ENCODE data around the gene GYPC.

Gene GYPC

DNA sequence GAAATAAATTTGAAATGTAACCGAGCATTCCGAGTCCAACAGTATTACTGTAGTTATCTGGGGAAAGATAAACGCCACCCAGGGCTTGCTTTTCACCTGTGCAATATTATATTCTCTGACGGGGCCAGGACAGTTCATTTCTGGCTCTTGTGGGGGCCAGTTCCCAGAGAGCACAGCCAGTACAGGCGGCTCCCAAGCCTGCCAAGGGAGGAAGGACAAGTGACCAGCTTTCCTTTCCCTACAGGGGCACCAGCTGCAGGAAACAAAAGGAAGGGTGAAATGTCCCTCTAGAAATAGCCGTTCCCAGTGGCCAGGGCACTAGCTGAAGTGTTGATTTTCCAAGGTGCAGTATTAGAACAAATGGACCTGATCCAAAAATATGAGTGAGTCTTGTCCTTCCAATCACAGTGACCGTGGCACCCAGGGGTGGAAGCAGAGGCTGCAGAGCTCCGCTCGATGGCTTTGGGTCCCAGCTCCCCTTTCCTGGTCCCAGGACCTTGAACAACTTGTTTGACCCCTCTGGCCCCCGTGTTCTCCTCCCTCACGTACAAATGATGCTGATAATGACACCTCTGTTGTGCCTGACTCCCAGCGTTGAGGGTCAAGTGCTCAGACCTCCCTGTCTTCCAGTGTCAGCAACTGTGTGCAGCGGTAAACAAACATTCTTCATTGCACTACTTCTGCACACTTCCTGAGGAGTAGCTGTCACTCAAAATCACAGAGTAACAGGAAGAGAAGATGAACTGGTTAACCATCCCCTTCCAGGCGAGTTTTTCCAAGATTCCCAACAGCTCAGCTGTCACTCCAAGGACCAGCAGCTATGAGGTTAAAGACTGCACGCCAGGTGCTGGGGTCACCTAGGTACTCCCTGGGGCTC is 40.9 kb downstream of the GYPC start:
- Histone ChIP-seq H3K27ac (no peak overlapping the region), H3K27me3 (ENCODE audit: insufficient read depth, low read depth) (no peaks in the 10 kb centered on the region), H3K4me2 (no peak overlapping the region), H3K4me3 (IDR thresholded peaks at IDR 0.05; ENCODE audit: insufficient read depth, low read depth, low read length) (no peak overlapping the region), H3K4me1 (ENCODE audit: low read depth, poor library complexity, severe bottlenecking) (no peaks in the 10 kb centered on the region), H3K9ac (no peak overlapping the region), H3K79me2 (ENCODE audit: insufficient read depth, low read depth) (no peaks in the 10 kb centered on the region), H3K36me3 (ENCODE audit: insufficient read depth) (no peaks in the 10 kb centered on the region), H2AFZ (ENCODE audit: low read depth) (no peak overlapping the region), H4K20me1 (ENCODE audit: insufficient read depth) (no peaks in the 10 kb centered on the region)
- TF ChIP-seq, protein P1, sequence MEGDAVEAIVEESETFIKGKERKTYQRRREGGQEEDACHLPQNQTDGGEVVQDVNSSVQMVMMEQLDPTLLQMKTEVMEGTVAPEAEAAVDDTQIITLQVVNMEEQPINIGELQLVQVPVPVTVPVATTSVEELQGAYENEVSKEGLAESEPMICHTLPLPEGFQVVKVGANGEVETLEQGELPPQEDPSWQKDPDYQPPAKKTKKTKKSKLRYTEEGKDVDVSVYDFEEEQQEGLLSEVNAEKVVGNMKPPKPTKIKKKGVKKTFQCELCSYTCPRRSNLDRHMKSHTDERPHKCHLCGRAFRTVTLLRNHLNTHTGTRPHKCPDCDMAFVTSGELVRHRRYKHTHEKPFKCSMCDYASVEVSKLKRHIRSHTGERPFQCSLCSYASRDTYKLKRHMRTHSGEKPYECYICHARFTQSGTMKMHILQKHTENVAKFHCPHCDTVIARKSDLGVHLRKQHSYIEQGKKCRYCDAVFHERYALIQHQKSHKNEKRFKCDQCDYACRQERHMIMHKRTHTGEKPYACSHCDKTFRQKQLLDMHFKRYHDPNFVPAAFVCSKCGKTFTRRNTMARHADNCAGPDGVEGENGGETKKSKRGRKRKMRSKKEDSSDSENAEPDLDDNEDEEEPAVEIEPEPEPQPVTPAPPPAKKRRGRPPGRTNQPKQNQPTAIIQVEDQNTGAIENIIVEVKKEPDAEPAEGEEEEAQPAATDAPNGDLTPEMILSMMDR (conservative IDR thresholded peaks at IDR 0.05; ENCODE audit: low read depth, low read length): no peak

- Histone ChIP-seq H3K4me1 (ENCODE audit: low read depth, poor library complexity, severe bottlenecking) (no peaks in the 10 kb centered on the region), H3K79me2 (ENCODE audit: insufficient read depth, low read depth) (no peaks in the 10 kb centered on the region), H3K4me3 (IDR thresholded peaks at IDR 0.05; ENCODE audit: insufficient read depth, low read depth, low read length) (no peak overlapping the region), H3K9ac (no peak overlapping the region), H3K27me3 (ENCODE audit: insufficient read depth, low read depth) (no peaks in the 10 kb centered on the region), H3K36me3 (ENCODE audit: insufficient read depth) (no peaks in the 10 kb centered on the region), H2AFZ (ENCODE audit: low read depth) (no peak overlapping the region), H4K20me1 (ENCODE audit: insufficient read depth) (no peaks in the 10 kb centered on the region), H3K27ac (no peak overlapping the region), H3K4me2 (no peak overlapping the region)
- TF ChIP-seq, protein P1 (conservative IDR thresholded peaks at IDR 0.05; ENCODE audit: low read depth, low read length): no peak
These were observed 42.4 kb downstream of the GYPC start for GRCh38 chr2:126698376-126698775.

- H3K4me1 ChIP-seq (ENCODE audit: low read depth, poor library complexity, severe bottlenecking): no peaks in the 10 kb centered on the region
These were observed 43.1 kb downstream of the GYPC start for GRCh38 chr2:126699018-126699417.

DNA sequence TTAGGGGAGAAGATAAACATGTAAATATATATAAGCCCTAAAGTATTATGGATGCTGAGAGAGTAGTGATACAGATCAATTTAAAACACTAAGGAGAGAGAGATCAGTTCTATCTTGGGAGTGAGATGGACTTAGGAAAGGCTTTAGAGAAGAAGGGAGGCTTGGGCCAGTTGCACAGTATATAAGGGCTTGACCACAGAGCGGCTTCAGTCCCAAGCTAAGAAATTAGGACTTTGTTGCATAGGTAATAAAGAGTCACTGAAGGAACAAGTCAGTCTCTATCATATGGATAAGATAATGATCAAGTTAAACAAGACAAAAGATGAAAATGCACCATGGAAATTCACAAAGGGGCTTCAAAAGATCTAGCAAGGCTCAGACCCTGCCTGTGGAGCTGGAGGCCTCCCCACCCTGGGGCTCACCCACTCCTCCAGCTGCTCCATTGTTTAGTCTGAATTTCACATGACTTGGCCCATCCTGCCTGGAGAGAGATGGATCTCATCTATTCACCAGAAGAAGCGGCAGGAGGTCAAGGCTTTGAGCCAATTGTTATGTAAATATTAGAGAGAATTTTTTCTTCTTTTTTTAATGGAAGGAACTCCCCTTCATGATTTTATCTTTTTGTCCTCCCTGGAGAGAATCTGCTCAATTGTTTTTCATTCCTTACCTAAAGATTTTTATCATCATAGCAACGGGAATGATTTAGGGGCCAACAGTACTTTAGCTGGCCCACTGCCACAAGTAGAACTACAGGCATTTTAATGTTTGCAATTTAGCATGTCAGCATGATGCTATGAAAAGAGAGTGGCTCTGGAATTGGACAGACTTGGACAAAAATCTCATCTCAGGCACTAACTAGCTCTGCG is 44.0 kb downstream of the GYPC start:
- Histone ChIP-seq H3K27me3 (ENCODE audit: insufficient read depth, low read depth) (no peaks in the 10 kb centered on the region), H3K4me2 (no peak overlapping the region), H3K4me3 (IDR thresholded peaks at IDR 0.05; ENCODE audit: insufficient read depth, low read depth, low read length) (no peak overlapping the region)

More at GRCh38 chr2:126699018-126699417, 43.1 kb downstream of the GYPC start:
- H3K4me3 ChIP-seq (IDR thresholded peaks at IDR 0.05; ENCODE audit: insufficient read depth, low read depth, low read length): no peak overlapping the region
- TF ChIP-seq, protein P1 (conservative IDR thresholded peaks at IDR 0.05; ENCODE audit: low read depth, low read length): no peak
- H3K9ac ChIP-seq: no peak overlapping the region
- no peaks in the 10 kb centered on the region for H3K27me3 ChIP-seq (ENCODE audit: insufficient read depth, low read depth)
- no peak overlapping the region for H3K27ac ChIP-seq
- H3K79me2 ChIP-seq (ENCODE audit: insufficient read depth, low read depth): no peaks in the 10 kb centered on the region
- no peaks in the 10 kb centered on the region for H4K20me1 ChIP-seq (ENCODE audit: insufficient read depth)
- no peaks in the 10 kb centered on the region for H3K36me3 ChIP-seq (ENCODE audit: insufficient read depth)
- H2AFZ ChIP-seq (ENCODE audit: low read depth): no peak overlapping the region
- no peak overlapping the region for H3K4me2 ChIP-seq

More for the DNA sequence above, 44.0 kb downstream of the GYPC start:
- H3K27ac ChIP-seq: no peak overlapping the region
- TF ChIP-seq, protein P1 (conservative IDR thresholded peaks at IDR 0.05; ENCODE audit: low read depth, low read length): no peak
- H3K4me1 ChIP-seq (ENCODE audit: low read depth, poor library complexity, severe bottlenecking): no peaks in the 10 kb centered on the region
- no peak overlapping the region for H2AFZ ChIP-seq (ENCODE audit: low read depth)
- no peaks in the 10 kb centered on the region for H3K79me2 ChIP-seq (ENCODE audit: insufficient read depth, low read depth)
- no peak overlapping the region for H3K9ac ChIP-seq
- H3K36me3 ChIP-seq (ENCODE audit: insufficient read depth): no peaks in the 10 kb centered on the region
- no peaks in the 10 kb centered on the region for H4K20me1 ChIP-seq (ENCODE audit: insufficient read depth)
